ENCODE measurements around the gene CEL.

GRCh38 chr9:133035669-133036068 lies 26.1 kb upstream of the CEL start:
- no peak for TF ChIP-seq POLR2A (IDR thresholded peaks at IDR 0.05; ENCODE audit: low read depth, low read length)
- no peak for TF ChIP-seq POLR2AphosphoS5 (IDR thresholded peaks at IDR 0.05; ENCODE audit: low read depth, low read length)
- no peak for TF ChIP-seq SPI1 (IDR thresholded peaks at IDR 0.05; ENCODE audit: low read depth, low read length)
- TF ChIP-seq TAF1 (IDR thresholded peaks at IDR 0.05; ENCODE audit: low read depth, low read length): no peak

Measured in GM12891 (cell line).